ENCODE data around the gene FUT1.

The FUT1 gene

DNA sequence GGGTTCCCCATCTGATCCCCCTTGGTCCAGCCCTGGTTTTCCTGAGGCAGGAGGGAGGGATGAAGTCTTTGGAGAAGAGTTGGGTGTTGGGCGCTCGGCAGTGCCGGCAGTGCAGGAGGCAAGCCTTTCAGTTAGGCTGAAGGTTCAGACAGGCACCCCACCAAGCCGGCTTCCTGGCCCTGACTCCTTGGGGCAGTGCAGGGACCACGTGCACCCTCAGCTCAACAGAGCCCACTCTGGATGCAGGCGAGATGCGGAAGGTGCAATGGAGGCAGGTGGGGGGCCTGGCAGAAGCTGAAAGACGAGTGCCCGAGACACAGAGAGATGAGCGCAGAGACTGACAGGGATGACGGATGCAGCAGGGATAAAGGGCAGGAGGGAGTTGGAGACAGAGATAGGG is 44.0 kb downstream of the FUT1 start:
- no peak overlapping the region for H3K27ac ChIP-seq
- TF ChIP-seq CTCF (conservative IDR thresholded peaks at IDR 0.05): no peak

GRCh38 chr19:48705431-48705830 is 47.0 kb downstream of the FUT1 start:
- H3K27ac ChIP-seq: no peak overlapping the region
- TF ChIP-seq CTCF (conservative IDR thresholded peaks at IDR 0.05): no peak

DNA sequence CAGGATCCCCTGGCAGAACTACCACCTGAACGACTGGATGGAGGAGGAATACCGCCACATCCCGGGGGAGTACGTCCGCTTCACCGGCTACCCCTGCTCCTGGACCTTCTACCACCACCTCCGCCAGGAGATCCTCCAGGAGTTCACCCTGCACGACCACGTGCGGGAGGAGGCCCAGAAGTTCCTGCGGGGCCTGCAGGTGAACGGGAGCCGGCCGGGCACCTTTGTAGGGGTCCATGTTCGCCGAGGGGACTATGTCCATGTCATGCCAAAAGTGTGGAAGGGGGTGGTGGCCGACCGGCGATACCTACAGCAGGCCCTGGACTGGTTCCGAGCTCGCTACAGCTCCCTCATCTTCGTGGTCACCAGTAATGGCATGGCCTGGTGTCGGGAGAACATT is 49.1 kb downstream of the FUT1 start:
- no peak overlapping the region for H3K27ac ChIP-seq
- TF ChIP-seq CTCF (conservative IDR thresholded peaks at IDR 0.05): no peak

GRCh38 chr19:48702701-48703100 is 49.7 kb downstream of the FUT1 start:
- no peak overlapping the region for H3K27ac ChIP-seq
- TF ChIP-seq CTCF (conservative IDR thresholded peaks at IDR 0.05): no peak

- no peak overlapping the region for H3K27ac ChIP-seq
Observed at GRCh38 chr19:48698046-48698445, 54.4 kb downstream of the FUT1 start.

More at GRCh38 chr19:48698046-48698445, 54.4 kb downstream of the FUT1 start:
- no peak for TF ChIP-seq CTCF (conservative IDR thresholded peaks at IDR 0.05)
